IPS-20b (cell line): ENCODE results near the gene OR4N5.
"Not testable (repeated sequence)": the region's sequence is repeated elsewhere in the genome, so short reads cannot be mapped to it uniquely, and the experiment has no call there.

ENCODE experiments used
- H3K27ac ChIP-seq: one replicate; pipeline ENCODE4 v1.5.1; 2013; ENCODE audit warnings: low read length
- H3K27me3 ChIP-seq: 2 replicates; pipeline ENCODE4 v1.6.1; 2013; ENCODE audit warnings: mild to moderate bottlenecking, low read length, inconsistent platforms; ENCODE audit not compliant: insufficient read depth
- H3K36me3 ChIP-seq: 2 replicates; pipeline ENCODE4 v1.6.1; 2013; ENCODE audit warnings: low read depth, mild to moderate bottlenecking, inconsistent platforms, low read length, moderate library complexity; ENCODE audit not compliant: insufficient read depth
- H3K4me1 ChIP-seq: 2 replicates; pipeline ENCODE4 v1.6.1; 2013; ENCODE audit warnings: mild to moderate bottlenecking, control low read depth, inconsistent platforms, low read length, moderate library complexity; ENCODE audit not compliant: insufficient read depth
- H3K4me3 ChIP-seq: 2 replicates; pipeline ENCODE4 v1.5.1; 2013; ENCODE audit warnings: mild to moderate bottlenecking, low read length, inconsistent platforms
- H3K9ac ChIP-seq: 2 replicates; pipeline ENCODE4 v1.6.1; 2013; ENCODE audit warnings: low read depth, mild to moderate bottlenecking, inconsistent platforms, low read length, moderate library complexity
- H3K9me3 ChIP-seq: 2 replicates; pipeline ENCODE4 v1.6.1; 2013; ENCODE audit warnings: mild to moderate bottlenecking, low read depth, low read length, inconsistent platforms; ENCODE audit not compliant: insufficient read depth

The OR4N5 gene

DNA sequence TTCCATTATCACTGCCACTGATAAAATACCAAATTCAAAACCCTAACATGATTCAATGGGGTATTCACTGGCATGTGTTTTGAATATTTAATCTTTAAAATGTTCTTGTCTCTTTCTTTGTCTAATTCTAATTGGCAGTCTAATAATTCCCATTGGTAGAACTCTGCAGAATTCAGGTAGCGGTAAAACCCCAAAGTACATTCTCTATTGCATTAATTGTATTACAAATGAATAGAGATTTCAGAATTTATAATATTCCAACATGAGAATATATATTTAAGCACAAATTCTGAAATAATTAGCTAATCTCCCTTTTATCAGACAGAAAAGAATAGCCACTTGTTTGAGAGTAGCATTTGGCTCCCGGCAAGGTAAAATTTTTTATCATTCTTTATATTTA, at the start of gene OR4N5:
OR4N5 (plus strand) TSS at position 301 of the 400 bp plus-strand sequence. CDS start 4,916 bp downstream, outside the sequence.
- Histone ChIP-seq H3K27ac (no peak within 1 kb of the TSS), H3K36me3 (no peaks in the 10 kb centered on the region), H3K4me1 (no peaks in the 10 kb centered on the region), H3K4me3 (no peak within 1 kb of the TSS), H3K27me3 (no peaks in the 10 kb centered on the region), H3K9ac (no peak within 1 kb of the TSS), H3K9me3 (peaks cover 85% of the 10 kb centered on the region)

- no peak overlapping the region for H3K27ac ChIP-seq
- H3K27me3 ChIP-seq, result no peaks in the 10 kb centered on the region
- no peaks in the 10 kb centered on the region for H3K36me3 ChIP-seq
- H3K9me3 ChIP-seq, result peaks cover 64% of the 10 kb centered on the region
- H3K4me1 ChIP-seq, result no peaks in the 10 kb centered on the region
- H3K4me3 ChIP-seq, result no peak overlapping the region
- no peak overlapping the region for H3K9ac ChIP-seq
These were observed 46.6 kb upstream of the OR4N5 start for GRCh38 chr14:20092050-20092449.

DNA sequence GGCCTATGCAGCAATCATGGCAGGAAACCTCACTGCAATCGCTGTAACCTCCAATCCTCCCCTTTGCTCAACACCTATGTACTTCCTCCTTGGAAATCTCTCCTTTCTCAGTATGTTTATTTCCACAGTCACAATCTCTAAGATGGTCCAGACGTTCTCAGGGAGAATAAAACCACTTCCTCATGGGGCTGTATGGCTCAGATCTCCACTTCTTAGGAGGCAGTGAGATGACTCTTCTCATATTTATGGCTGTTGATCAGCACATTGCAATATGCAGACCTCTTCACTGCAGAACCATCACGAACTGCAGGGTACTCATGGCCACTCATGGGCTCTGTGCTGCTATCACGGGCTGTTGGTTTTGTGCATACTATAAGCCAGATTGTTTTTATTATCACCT, 45.2 kb upstream of the OR4N5 start:
- Histone ChIP-seq H3K9ac (no peak overlapping the region), H3K4me3 (no peak overlapping the region), H3K27ac (no peak overlapping the region), H3K9me3 (peaks cover 67% of the 10 kb centered on the region), H3K36me3 (no peaks in the 10 kb centered on the region), H3K27me3 (no peaks in the 10 kb centered on the region), H3K4me1 (no peaks in the 10 kb centered on the region)

GRCh38 chr14:20098926-20099770, 39.5 kb upstream of the OR4N5 start:
- H3K9me3 ChIP-seq, result peaks cover 59% of the 10 kb centered on the region
- not testable (repeated sequence) for H3K9ac ChIP-seq, H3K36me3 ChIP-seq, H3K4me1 ChIP-seq, H3K27ac ChIP-seq, H3K27me3 ChIP-seq, H3K4me3 ChIP-seq

DNA sequence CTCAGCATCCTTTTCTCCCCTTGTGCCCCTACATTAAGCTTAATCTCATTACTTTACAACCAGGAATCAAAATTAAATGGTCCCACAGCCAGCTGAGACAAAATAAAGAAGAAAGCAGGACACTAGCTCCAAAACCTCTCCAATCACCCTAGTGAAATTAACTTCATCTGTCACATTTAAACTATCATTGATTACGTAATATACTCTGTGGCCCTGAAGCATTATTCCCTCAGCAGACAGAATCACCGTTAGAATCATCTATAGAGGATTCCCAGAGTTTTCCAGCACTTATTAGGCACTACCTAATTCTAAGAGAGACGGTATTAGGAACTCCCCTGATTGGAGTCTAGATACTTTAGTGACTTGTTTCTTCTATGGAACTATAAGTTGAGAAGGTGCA, 28.2 kb upstream of the OR4N5 start, which contains the start of gene OR4K17:
OR4K17 (plus strand) TSS at position 302 of the 400 bp plus-strand sequence. CDS start 6,761 bp downstream, outside the sequence.
- H3K4me3 ChIP-seq, result no peak within 1 kb of the TSS
- no peaks in the 10 kb centered on the region for H3K27me3 ChIP-seq
- peaks cover 49% of the 10 kb centered on the region for H3K9me3 ChIP-seq
- H3K36me3 ChIP-seq, result no peaks in the 10 kb centered on the region
- no peaks in the 10 kb centered on the region for H3K4me1 ChIP-seq
- no peak within 1 kb of the TSS for H3K9ac ChIP-seq
- no peak within 1 kb of the TSS for H3K27ac ChIP-seq

DNA sequence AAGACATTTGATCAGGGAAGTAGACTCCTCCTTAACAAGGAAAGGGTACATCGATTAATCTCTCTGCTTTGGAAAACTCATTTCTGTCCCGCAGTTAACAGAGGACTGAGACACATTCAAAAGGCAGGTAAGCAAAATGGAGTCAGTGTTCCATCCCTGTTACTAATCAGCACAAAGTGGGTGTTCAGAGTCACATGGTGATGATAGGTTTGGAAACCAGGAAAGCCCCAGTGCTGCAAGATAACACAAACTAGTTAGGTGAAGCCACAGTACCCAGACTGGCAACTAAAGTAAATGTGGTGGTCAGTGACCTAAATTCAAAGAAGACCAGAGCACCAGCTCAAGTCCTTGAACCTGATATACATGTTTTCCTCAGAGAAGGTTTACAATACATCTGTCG, 26.3 kb upstream of the OR4N5 start:
- Histone ChIP-seq H3K4me3 (no peak overlapping the region), H3K36me3 (no peaks in the 10 kb centered on the region), H3K4me1 (no peaks in the 10 kb centered on the region), H3K27me3 (no peaks in the 10 kb centered on the region), H3K9me3 (peaks cover 67% of the 10 kb centered on the region), H3K27ac (no peak overlapping the region), H3K9ac (no peak overlapping the region)

GRCh38 chr14:20116748-20117147, 21.9 kb upstream of the OR4N5 start:
- Histone ChIP-seq H3K4me1 (no peaks in the 10 kb centered on the region), H3K27me3 (no peaks in the 10 kb centered on the region), H3K9ac (no peak overlapping the region), H3K4me3 (no peak overlapping the region), H3K9me3 (peaks cover 84% of the 10 kb centered on the region), H3K27ac (no peak overlapping the region), H3K36me3 (no peaks in the 10 kb centered on the region)

GRCh38 chr14:20118795-20119194, 19.8 kb upstream of the OR4N5 start:
- Histone ChIP-seq H3K9me3 (peaks cover 83% of the 10 kb centered on the region), H3K36me3 (no peaks in the 10 kb centered on the region), H3K4me1 (no peaks in the 10 kb centered on the region), H3K4me3 (no peak overlapping the region), H3K27me3 (no peaks in the 10 kb centered on the region), H3K9ac (no peak overlapping the region), H3K27ac (no peak overlapping the region)

GRCh38 chr14:20143911-20144310, 5.3 kb downstream of the OR4N5 start:
- H3K27me3 ChIP-seq, result no peaks in the 10 kb centered on the region
- no peak overlapping the region for H3K4me3 ChIP-seq
- H3K27ac ChIP-seq, result no peak overlapping the region
- H3K9ac ChIP-seq, result no peak overlapping the region
- H3K36me3 ChIP-seq, result no peaks in the 10 kb centered on the region
- H3K4me1 ChIP-seq, result no peaks in the 10 kb centered on the region
- H3K9me3 ChIP-seq, result peaks cover 84% of the 10 kb centered on the region

DNA sequence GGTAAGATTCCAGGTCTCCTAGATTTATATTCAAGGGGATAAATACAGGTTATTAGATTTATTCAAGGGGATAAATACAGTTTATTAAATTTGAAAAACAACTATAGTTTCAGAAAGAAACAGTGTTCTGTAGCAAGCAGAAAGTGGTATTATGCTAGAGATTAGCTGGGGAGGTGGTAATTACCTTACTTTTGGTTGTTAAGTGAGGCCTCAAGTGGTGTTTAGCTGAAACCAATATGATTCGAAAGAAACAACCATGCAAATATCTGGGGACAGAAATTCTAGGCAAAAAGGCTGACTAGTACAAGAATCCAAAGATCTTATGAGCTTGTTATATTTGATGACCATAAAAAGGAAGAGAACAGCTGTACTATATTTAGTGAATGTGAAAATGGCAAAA, 6.2 kb downstream of the OR4N5 start:
- H3K4me1 ChIP-seq, result no peaks in the 10 kb centered on the region

DNA sequence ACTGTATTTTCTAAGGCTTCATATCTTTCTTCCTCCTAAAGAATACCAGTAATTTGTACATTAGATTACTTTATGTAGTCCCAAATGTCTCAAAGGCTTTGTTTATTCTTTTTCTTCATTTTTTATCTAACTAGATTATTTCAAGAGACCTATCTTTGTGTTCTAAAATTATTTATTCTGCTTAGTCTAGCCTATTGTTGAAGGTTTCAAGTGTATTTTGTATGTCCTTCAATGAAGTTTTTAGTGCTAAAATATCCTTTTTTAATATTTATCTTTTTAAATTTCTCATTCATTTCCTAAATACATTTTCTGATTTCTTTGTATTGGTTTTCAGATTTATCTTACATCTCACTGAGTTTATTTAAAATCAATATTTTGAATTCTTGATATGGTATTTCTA, 25.8 kb downstream of the OR4N5 start:
- H3K27me3 ChIP-seq, result no peaks in the 10 kb centered on the region
- no peaks in the 10 kb centered on the region for H3K4me1 ChIP-seq
- H3K36me3 ChIP-seq, result no peaks in the 10 kb centered on the region
- H3K27ac ChIP-seq, result no peak overlapping the region
- peaks cover 91% of the 10 kb centered on the region for H3K9me3 ChIP-seq
- H3K9ac ChIP-seq, result no peak overlapping the region
- H3K4me3 ChIP-seq, result no peak overlapping the region

More for the DNA sequence above, 6.2 kb downstream of the OR4N5 start:
- no peaks in the 10 kb centered on the region for H3K36me3 ChIP-seq
- H3K9me3 ChIP-seq, result peaks cover 84% of the 10 kb centered on the region
- no peak overlapping the region for H3K9ac ChIP-seq
- no peak overlapping the region for H3K4me3 ChIP-seq
- H3K27me3 ChIP-seq, result no peaks in the 10 kb centered on the region
- no peak overlapping the region for H3K27ac ChIP-seq

- H3K27ac ChIP-seq, result no peak overlapping the region
- H3K36me3 ChIP-seq, result no peaks in the 10 kb centered on the region
- H3K9ac ChIP-seq, result no peak overlapping the region
- no peaks in the 10 kb centered on the region for H3K27me3 ChIP-seq
- no peaks in the 10 kb centered on the region for H3K4me1 ChIP-seq
- H3K9me3 ChIP-seq, result peaks cover 84% of the 10 kb centered on the region
- no peak overlapping the region for H3K4me3 ChIP-seq
These were observed 28.5 kb downstream of the OR4N5 start for GRCh38 chr14:20167091-20167490.
